KBM-7 (cell line): ENCODE measurements around the gene NSUN6.

ENCODE experiments used
- DNase-seq: peaks from one replicate; pipeline ENCODE4 v3.0.0-alpha.2; 2015
- in situ Hi-C: fragments of 300-500 bp; cut with MboI; formaldehyde crosslinking; loops from 2 replicates; pipeline ENCODE4 v1.14.3; 2020; ENCODE audit warnings: low sequenced_read_pairs, low pct_unique_long_range_greater_than_20kb, mixed read lengths

NSUN6 gene

GRCh38 chr10:18528292-18528691 lies 123.1 kb downstream of the NSUN6 start:
- no peak for DNase-seq
- in situ Hi-C loops: no loop called here

DNA sequence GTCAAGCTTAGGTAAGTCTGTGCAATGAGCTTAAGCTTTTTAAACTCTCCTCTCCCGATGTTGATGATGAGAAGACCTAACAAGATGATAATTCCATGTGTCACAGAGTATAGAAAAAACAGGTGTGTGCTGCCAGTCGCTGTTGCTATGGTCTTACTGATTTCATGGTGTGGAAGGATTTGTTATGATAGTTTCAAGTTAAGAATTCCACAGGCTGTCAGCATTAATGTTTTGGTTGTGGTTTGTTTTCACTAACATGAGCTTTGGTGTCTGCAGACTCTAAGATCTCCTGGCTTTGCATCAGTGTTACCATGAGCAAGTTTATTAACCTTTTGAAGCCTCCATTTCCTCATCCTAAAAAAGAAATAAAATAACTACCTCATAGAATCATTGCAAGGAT lies 123.7 kb downstream of the NSUN6 start:
- no peak for DNase-seq
- in situ Hi-C loops: no loop called here

- DNase-seq: no peak
- in situ Hi-C loops: no loop called here
Measured at GRCh38 chr10:18523858-18524257, 127.5 kb downstream of the NSUN6 start.

GRCh38 chr10:18523025-18523424 lies 128.4 kb downstream of the NSUN6 start:
- in situ Hi-C loops: no loop called here
- no peak for DNase-seq

DNA sequence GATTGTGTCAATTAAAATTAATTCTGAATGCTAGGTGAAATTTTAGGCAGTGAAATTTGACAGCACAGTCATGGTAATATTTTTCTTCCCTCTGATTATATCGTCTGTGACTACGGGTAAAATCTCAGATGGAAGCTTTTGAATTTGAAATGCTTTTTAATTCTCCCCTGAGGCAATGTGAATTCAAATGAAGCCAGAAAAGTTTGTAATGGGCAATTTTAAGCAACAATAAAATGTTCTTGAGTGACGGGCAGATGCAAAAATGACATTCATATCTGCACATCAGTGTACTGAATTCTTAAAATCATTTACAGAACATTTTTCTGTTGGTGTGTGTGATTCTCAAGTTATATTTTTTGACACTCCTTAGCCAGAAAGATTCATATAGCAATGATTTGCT lies 134.5 kb downstream of the NSUN6 start:
- in situ Hi-C loops: no loop called here
- DNase-seq: no peak

- in situ Hi-C loops: no loop called here
- DNase-seq: no peak
Measured at GRCh38 chr10:18514537-18514936, 136.8 kb downstream of the NSUN6 start.

GRCh38 chr10:18508587-18508986 lies 142.8 kb downstream of the NSUN6 start:
- in situ Hi-C loops: no loop called here
- no peak for DNase-seq

GRCh38 chr10:18505456-18506118 lies 145.8 kb downstream of the NSUN6 start:
- no peak for DNase-seq
- in situ Hi-C loops: no loop called here

DNA sequence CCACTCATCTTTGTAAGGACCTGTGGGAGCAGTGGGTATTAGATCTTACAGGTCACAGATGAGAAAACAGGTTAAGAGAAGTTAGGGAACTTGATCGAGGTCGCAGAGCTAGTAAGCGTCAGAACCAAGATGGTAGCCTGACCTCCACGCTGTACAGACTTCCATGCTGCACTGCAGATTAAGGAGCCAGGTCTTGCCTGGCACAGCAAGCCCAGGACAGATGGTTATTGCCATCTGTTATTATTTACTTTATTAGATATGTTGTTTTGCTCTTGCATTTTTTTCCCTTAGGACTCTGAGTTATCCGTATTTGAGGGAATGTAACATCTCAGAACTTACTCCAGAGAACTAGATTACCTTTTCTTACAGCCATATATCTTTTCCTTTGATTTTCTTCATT lies 147.2 kb downstream of the NSUN6 start:
- DNase-seq: no peak
- in situ Hi-C loops: no loop called here

DNA sequence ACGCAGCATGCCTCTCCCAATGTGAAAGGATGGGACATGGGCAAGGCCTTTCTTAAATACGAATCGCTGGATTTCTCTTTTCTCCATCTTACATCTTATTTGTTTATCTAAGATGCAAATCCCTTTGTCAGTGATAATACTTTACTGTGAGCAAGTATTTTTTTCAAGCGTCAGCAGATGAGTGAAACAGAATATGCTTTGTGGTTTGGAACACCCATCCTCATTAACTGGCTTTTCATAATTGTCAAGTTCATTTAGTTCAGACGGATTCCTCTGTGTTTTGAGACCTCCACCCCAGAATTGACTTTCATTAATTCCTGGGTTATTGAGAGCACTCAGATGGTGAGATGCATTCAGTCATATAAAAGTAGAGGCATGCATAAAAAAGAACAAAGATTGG lies 149.8 kb downstream of the NSUN6 start:
- in situ Hi-C loops: no loop called here
- no peak for DNase-seq

- DNase-seq: no peak
- in situ Hi-C loops: no loop called here
Measured at GRCh38 chr10:18501198-18501597, 150.2 kb downstream of the NSUN6 start.

- DNase-seq: no peak
- in situ Hi-C loops: no loop called here
Measured at GRCh38 chr10:18500576-18500975, 150.8 kb downstream of the NSUN6 start.

GRCh38 chr10:18498998-18499397 lies 152.4 kb downstream of the NSUN6 start:
- in situ Hi-C loops: no loop called here
- no peak for DNase-seq

DNA sequence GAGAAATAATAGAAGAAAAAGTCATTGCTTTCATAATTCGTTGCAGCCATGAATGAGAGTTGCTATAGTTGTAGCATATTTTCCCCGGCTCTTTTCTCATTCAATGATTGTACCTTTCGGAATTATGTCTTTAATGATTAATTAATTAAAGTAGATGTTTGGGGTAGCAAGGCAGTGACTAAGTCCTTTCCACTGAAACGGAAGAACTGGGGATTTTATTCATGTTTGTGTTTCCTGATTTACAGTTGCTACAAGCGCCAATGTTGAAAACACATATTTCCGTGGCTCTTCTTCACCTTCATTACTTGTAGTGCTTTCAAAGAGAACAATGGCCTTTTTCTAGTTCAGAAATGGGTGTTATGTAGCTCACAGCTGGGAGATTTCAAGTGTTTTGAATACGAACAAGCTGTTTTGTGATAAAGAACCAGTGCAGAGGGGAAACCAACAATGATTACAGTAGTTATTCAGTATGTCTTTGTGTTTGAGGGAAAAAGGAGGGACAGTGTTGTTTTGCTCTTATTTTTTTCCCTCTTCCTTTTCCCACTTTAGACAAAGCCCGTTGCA lies 153.5 kb downstream of the NSUN6 start:
- in situ Hi-C loops: no loop called here

More for the DNA sequence above, 153.5 kb downstream of the NSUN6 start:
- DNase-seq: no peak
